Calu3 (cell line): ENCODE data around the gene EYA4. TPM values are rescaled to one million over a fixed set of nuclear protein-coding genes. Genes with fewer than 3 reads are reported as not detected.

Experiments
- BruUV-seq: library from RNA; stranded (reverse); fragments of 400-500 nt; replicated peaks from 2 replicates; lab custom pipeline; 2021; lab: Mats Ljungman, UMichigan
- CTCF ChIA-PET: fragments of 300-600 bp; sonication (Branson Sonifier 250); formaldehyde crosslinking; loops from one replicate; lab custom pipeline; 2022; ENCODE audit warnings: antibody characterized with exemption; lab: Charles Lee
- DNase-seq: peaks from one replicate; pipeline ENCODE4 v3.0.0; 2022
- H3K27ac Mint-ChIP-seq: one replicate; pipeline ENCODE4 v1.8.0; 2022; ENCODE audit warnings: mixed read lengths; ENCODE audit not compliant: unreplicated experiment
- H3K27me3 Mint-ChIP-seq: one replicate; pipeline ENCODE4 v1.8.0; 2022; ENCODE audit warnings: mixed read lengths; ENCODE audit not compliant: unreplicated experiment
- H3K36me3 Mint-ChIP-seq: one replicate; pipeline ENCODE4 v1.8.0; 2022; ENCODE audit warnings: mild to moderate bottlenecking, moderate library complexity, mixed read lengths; ENCODE audit not compliant: insufficient read depth, unreplicated experiment
- H3K4me1 Mint-ChIP-seq: one replicate; pipeline ENCODE4 v1.8.0; 2022; ENCODE audit warnings: mild to moderate bottlenecking, low read depth, mixed read lengths; ENCODE audit not compliant: unreplicated experiment
- H3K4me3 Mint-ChIP-seq: one replicate; pipeline ENCODE4 v1.8.0; 2022; ENCODE audit warnings: mild to moderate bottlenecking, low read depth, moderate library complexity, mixed read lengths; ENCODE audit not compliant: unreplicated experiment
- H3K9me3 Mint-ChIP-seq: one replicate; pipeline ENCODE4 v1.8.0; 2022; ENCODE audit warnings: low read depth, mixed read lengths; ENCODE audit not compliant: unreplicated experiment
- intact Hi-C: fragments of 100-400 bp; cut with micrococcal nuclease; formaldehyde crosslinking; loops from one replicate; pipeline ENCODE4 v1.10.0; 2022; ENCODE audit not compliant: unreplicated experiment
- total RNA-seq: library from RNA; stranded (reverse); gene quantifications from 2 replicates; pipeline ENCODE4 v1.2.3, GENCODE V29; 2022
- TF ChIP-seq, protein P1 (sequence below): fragments of 200-600 bp; IDR thresholded peaks from one replicate; pipeline ENCODE4 v1.8.0; 2022; ENCODE audit warnings: antibody characterized with exemption; ENCODE audit not compliant: unreplicated experiment

EYA4 gene
- total RNA-seq, 1 experiment from 2014 or later, result 55.1 TPM

DNA sequence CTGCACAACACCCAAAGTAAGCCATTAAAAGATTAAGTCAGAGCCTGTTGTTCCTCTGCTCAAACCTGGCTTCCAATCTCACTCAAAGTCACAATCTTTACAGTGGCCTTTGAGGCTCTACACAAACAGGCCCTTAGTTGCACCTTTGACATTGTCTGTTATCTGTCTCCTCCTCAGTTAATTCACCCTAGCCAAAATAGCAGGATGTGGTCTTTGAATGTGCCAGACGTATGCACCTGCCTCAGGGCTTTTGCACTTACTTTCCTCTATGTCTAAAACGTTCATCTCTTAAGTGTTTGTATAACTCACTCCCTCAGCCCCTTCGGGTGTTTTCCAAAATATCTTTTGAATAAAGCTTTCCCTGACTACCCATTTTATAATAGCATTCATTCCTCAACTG lies 107.7 kb downstream of the EYA4 start:
- intact Hi-C loops, result loop anchor here (10.0 kb wide), 1 partner anchor 166 kb away; no protein-coding TSS in a partner anchor
- no TSS peak for BruUV-seq
- DNase-seq, result no peak
- Mint-ChIP-seq H3K27ac (no peak overlapping the region), H3K36me3 (no peaks in the 10 kb centered on the region), H3K4me3 (no peak overlapping the region), H3K27me3 (no peaks in the 10 kb centered on the region), H3K4me1 (peaks cover 46% of the 10 kb centered on the region), H3K9me3 (no peaks in the 10 kb centered on the region)
- CTCF ChIA-PET, result no interaction called here
- TF ChIP-seq, protein P1, sequence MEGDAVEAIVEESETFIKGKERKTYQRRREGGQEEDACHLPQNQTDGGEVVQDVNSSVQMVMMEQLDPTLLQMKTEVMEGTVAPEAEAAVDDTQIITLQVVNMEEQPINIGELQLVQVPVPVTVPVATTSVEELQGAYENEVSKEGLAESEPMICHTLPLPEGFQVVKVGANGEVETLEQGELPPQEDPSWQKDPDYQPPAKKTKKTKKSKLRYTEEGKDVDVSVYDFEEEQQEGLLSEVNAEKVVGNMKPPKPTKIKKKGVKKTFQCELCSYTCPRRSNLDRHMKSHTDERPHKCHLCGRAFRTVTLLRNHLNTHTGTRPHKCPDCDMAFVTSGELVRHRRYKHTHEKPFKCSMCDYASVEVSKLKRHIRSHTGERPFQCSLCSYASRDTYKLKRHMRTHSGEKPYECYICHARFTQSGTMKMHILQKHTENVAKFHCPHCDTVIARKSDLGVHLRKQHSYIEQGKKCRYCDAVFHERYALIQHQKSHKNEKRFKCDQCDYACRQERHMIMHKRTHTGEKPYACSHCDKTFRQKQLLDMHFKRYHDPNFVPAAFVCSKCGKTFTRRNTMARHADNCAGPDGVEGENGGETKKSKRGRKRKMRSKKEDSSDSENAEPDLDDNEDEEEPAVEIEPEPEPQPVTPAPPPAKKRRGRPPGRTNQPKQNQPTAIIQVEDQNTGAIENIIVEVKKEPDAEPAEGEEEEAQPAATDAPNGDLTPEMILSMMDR, result no peak

DNA sequence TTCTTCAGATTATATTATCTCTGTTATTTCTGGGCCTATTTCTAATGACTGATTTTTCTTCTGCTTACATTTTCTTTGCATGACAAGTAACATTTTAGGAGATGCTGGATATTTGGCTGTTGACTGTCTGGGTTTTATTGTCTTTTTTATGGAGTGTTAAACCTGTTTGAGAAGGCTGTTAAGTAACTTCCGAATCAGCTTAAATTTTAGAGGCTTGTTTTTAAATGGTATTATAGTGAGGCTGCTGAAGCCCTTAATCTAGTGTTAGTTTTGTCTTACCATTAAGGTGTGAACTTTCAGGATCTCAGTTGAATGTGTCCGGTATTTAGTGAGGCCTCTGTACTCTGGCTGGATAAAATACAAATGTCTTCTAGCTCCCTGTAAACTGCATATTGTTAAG lies 109.8 kb downstream of the EYA4 start:
- no TSS peak for BruUV-seq
- peaks cover 42% of the 10 kb centered on the region for H3K4me1 Mint-ChIP-seq
- no peak for DNase-seq
- CTCF ChIA-PET, result interaction anchor here (1.2 to 1.3 kb wide), 2 partner anchors 9 to 31 kb away, joined by 3 read pairs; no protein-coding TSS in a partner anchor
- TF ChIP-seq, protein P1, result no peak
- no peaks in the 10 kb centered on the region for H3K9me3 Mint-ChIP-seq
- no peak overlapping the region for H3K27ac Mint-ChIP-seq
- no peaks in the 10 kb centered on the region for H3K27me3 Mint-ChIP-seq
- no peak overlapping the region for H3K4me3 Mint-ChIP-seq
- intact Hi-C loops, result no loop called here
- H3K36me3 Mint-ChIP-seq, result no peaks in the 10 kb centered on the region

DNA sequence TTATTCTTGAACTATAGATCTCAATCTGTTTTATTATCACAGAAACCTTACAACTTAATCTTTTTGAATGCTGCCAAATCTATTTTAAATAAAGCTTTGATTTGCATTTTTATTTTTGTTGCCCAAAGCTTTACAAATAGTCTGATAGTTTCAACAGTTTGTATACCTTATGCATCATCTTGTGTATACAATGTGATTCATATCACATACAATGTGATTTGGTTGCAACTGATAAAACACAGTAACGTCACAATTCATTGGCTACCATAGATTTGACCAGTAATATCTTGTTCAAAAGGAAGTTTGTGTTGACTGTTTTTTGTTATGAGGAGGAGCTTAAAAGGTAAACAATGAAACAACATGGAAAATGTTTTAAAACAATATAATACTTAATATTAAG lies 110.9 kb downstream of the EYA4 start:
- Mint-ChIP-seq H3K27ac (no peak overlapping the region), H3K4me1 (peaks cover 34% of the 10 kb centered on the region), H3K27me3 (no peaks in the 10 kb centered on the region), H3K4me3 (no peak overlapping the region), H3K9me3 (no peaks in the 10 kb centered on the region), H3K36me3 (no peaks in the 10 kb centered on the region)
- CTCF ChIA-PET, result interaction anchor here (0.7 to 1.2 kb wide), 2 partner anchors 10 to 11 kb away, joined by 3 read pairs; no protein-coding TSS in a partner anchor
- no peak for DNase-seq
- BruUV-seq, result no TSS peak
- TF ChIP-seq, protein P1, result no peak
- intact Hi-C loops, result no loop called here

DNA sequence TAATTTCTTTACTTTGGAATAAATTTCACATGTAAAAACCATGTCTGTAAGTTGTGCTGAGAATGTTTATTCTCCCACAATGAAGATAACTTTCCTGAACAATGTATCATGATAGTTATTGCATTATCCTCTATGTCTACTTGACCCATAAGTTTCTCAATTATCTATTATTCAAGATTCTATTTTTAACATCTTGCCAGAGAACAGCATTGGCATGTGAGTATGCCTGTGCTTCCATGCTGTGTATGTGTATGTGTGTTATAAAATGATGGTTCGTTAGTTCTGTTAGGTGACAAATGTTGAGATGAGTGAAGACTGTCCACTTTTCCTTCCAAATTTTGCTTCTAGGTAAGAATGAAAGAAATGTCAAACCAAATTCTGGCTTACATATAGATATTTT lies 111.9 kb downstream of the EYA4 start:
- TF ChIP-seq, protein P1, result no peak
- Mint-ChIP-seq H3K27me3 (no peaks in the 10 kb centered on the region), H3K9me3 (no peaks in the 10 kb centered on the region), H3K4me1 (peaks cover 34% of the 10 kb centered on the region), H3K4me3 (no peak overlapping the region), H3K27ac (no peak overlapping the region), H3K36me3 (no peaks in the 10 kb centered on the region)
- intact Hi-C loops, result no loop called here
- CTCF ChIA-PET, result no interaction called here
- no peak for DNase-seq
- BruUV-seq, result no TSS peak
